ENCODE results near the gene MAPKAPK3.

GRCh38 chr3:50658831-50659230 lies 41.9 kb downstream of the MAPKAPK3 start:
- TF ChIP-seq POLR2A (IDR thresholded peaks at IDR 0.05), result no peak
- TF ChIP-seq CTCF (IDR thresholded peaks at IDR 0.05), result no peak

Measured in body of pancreas (tissue), 4 donors.